Progenitor cell of endocrine pancreas (in vitro differentiated cells): ENCODE measurements around the gene RAB6B. TPM values are rescaled to one million over a fixed set of nuclear protein-coding genes. Genes with fewer than 3 reads are reported as not detected.
A peak's percentile ranks its signal among the peaks of the same experiment; 100 is the strongest.

Source experiments
- DNase-seq: peaks from one replicate; pipeline ENCODE4 v3.0.0; 2021; ENCODE audit warnings: low spot score; ENCODE audit not compliant: unreplicated experiment
- H3K27ac Mint-ChIP-seq: 2 replicates; pipeline ENCODE4 v1.8.0; 2021; ENCODE audit warnings: mild to moderate bottlenecking, moderate library complexity, mixed read lengths
- H3K27me3 Mint-ChIP-seq: 2 replicates; pipeline ENCODE4 v1.8.0; 2021; ENCODE audit warnings: mixed read lengths
- H3K36me3 Mint-ChIP-seq: 2 replicates; pipeline ENCODE4 v1.8.0; 2022; ENCODE audit warnings: mixed read lengths; ENCODE audit not compliant: insufficient read depth
- H3K4me1 Mint-ChIP-seq: 2 replicates; pipeline ENCODE4 v1.8.0; 2021; ENCODE audit warnings: low read depth, mixed read lengths
- H3K4me3 Mint-ChIP-seq: 2 replicates; pipeline ENCODE4 v1.8.0; 2021; ENCODE audit warnings: low read depth, mild to moderate bottlenecking, moderate library complexity, mixed read lengths
- H3K9me3 Mint-ChIP-seq: 2 replicates; pipeline ENCODE4 v1.8.0; 2021; ENCODE audit warnings: low read depth, mixed read lengths
- CTCF ChIP-seq: fragments of 200-600 bp; sonication (generic); IDR thresholded peaks from one replicate; pipeline ENCODE4 v1.5.0; 2021; ENCODE audit warnings: antibody characterized with exemption, mild to moderate bottlenecking; ENCODE audit not compliant: unreplicated experiment
- total RNA-seq: library from RNA; stranded (reverse); gene quantifications from 2 replicates; pipeline ENCODE4 v1.2.1, GENCODE V29; 2021

The RAB6B gene
- total RNA-seq, 1 donor from 2014 or later: 10.5 TPM

- no peak for TF ChIP-seq CTCF
- no peaks in the 10 kb centered on the region for H3K9me3 Mint-ChIP-seq
- peaks cover 34% of the 10 kb centered on the region for H3K27me3 Mint-ChIP-seq
- no peaks in the 10 kb centered on the region for H3K4me1 Mint-ChIP-seq
- no peak overlapping the region for H3K4me3 Mint-ChIP-seq
- no peaks in the 10 kb centered on the region for H3K36me3 Mint-ChIP-seq
- no peak for DNase-seq
- no peak overlapping the region for H3K27ac Mint-ChIP-seq
Observed at GRCh38 chr3:133905376-133905775, 9.7 kb upstream of the RAB6B start.

- peaks cover 56% of the 10 kb centered on the region for H3K27me3 Mint-ChIP-seq
- TF ChIP-seq CTCF: no peak
- H3K27ac Mint-ChIP-seq: no peak overlapping the region
- no peak overlapping the region for H3K4me3 Mint-ChIP-seq
- DNase-seq: no peak
- no peaks in the 10 kb centered on the region for H3K4me1 Mint-ChIP-seq
- H3K36me3 Mint-ChIP-seq: no peaks in the 10 kb centered on the region
- H3K9me3 Mint-ChIP-seq: no peaks in the 10 kb centered on the region
Observed at GRCh38 chr3:133901847-133902246, 6.2 kb upstream of the RAB6B start.

- Mint-ChIP-seq H3K27me3 (peaks cover 62% of the 10 kb centered on the region), H3K9me3 (no peaks in the 10 kb centered on the region)
Observed at GRCh38 chr3:133901083-133901482, 5.4 kb upstream of the RAB6B start.

GRCh38 chr3:133899311-133899710, 3.6 kb upstream of the RAB6B start:
- no peak for DNase-seq
- Mint-ChIP-seq H3K27me3 (peaks cover 68% of the 10 kb centered on the region), H3K4me3 (no peak overlapping the region), H3K36me3 (no peaks in the 10 kb centered on the region), H3K9me3 (no peaks in the 10 kb centered on the region), H3K27ac (no peak overlapping the region), H3K4me1 (no peaks in the 10 kb centered on the region)
- TF ChIP-seq CTCF: no peak

More at GRCh38 chr3:133901083-133901482, 5.4 kb upstream of the RAB6B start:
- DNase-seq: no peak
- Mint-ChIP-seq H3K4me3 (no peak overlapping the region), H3K27ac (no peak overlapping the region), H3K36me3 (no peaks in the 10 kb centered on the region), H3K4me1 (no peaks in the 10 kb centered on the region)
- TF ChIP-seq CTCF: peak; percentile 25

GRCh38 chr3:133897547-133897946, 1.9 kb upstream of the RAB6B start:
- Mint-ChIP-seq H3K9me3 (no peaks in the 10 kb centered on the region), H3K4me1 (no peaks in the 10 kb centered on the region), H3K27ac (no peak overlapping the region), H3K36me3 (no peaks in the 10 kb centered on the region), H3K27me3 (peaks cover 77% of the 10 kb centered on the region), H3K4me3 (no peak overlapping the region)
- DNase-seq: no peak
- no peak for TF ChIP-seq CTCF
